HG03378 (cell line): ENCODE measurements around the gene DDI1.

Source experiments
- ATAC-seq: cut with Tn5 transposase; IDR thresholded peaks from one replicate; pipeline ENCODE4 v1.9.1; 2021; ENCODE audit warnings: mild to moderate bottlenecking, moderate library complexity; ENCODE audit not compliant: unreplicated experiment

The DDI1 gene

GRCh38 chr11:104075706-104076105 lies 39.3 kb downstream of the DDI1 start:
- ATAC-seq = no peak

- no peak for ATAC-seq
These were observed 40.0 kb downstream of the DDI1 start for GRCh38 chr11:104076455-104076854.

GRCh38 chr11:104078245-104078644 lies 41.8 kb downstream of the DDI1 start:
- no peak for ATAC-seq

- no peak for ATAC-seq
These were observed 42.6 kb downstream of the DDI1 start for GRCh38 chr11:104078995-104079394.

GRCh38 chr11:104086621-104087020 lies 50.2 kb downstream of the DDI1 start:
- no peak for ATAC-seq
